Dendritic cell treated with granulocyte-macrophage colony-stimulating factor and Interleukin-4, amounts not matched to agents 40 ng/mL and 50 ng/mL, for 4 days (primary cell): ENCODE measurements around the gene ADAMTS2.
"Not testable (repeated sequence)": the region's sequence is repeated elsewhere in the genome, so short reads cannot be mapped to it uniquely, and the experiment has no call there.

Experiments
- H3K27ac Mint-ChIP-seq: one replicate; pipeline ENCODE4 v1.8.0; 2022; ENCODE audit warnings: mild to moderate bottlenecking, mixed read lengths
- H3K27me3 Mint-ChIP-seq: one replicate; pipeline ENCODE4 v1.8.0; 2022; ENCODE audit warnings: mild to moderate bottlenecking, mixed read lengths
- H3K36me3 Mint-ChIP-seq: one replicate; pipeline ENCODE4 v1.8.0; 2022; ENCODE audit warnings: low read depth, mixed read lengths
- H3K4me1 Mint-ChIP-seq: one replicate; pipeline ENCODE4 v1.8.0; 2022; ENCODE audit warnings: low read depth, mixed read lengths
- H3K4me3 Mint-ChIP-seq: one replicate; pipeline ENCODE4 v1.8.0; 2022; ENCODE audit warnings: mild to moderate bottlenecking, moderate library complexity, mixed read lengths
- H3K9me3 Mint-ChIP-seq: one replicate; pipeline ENCODE4 v1.8.0; 2022; ENCODE audit warnings: mixed read lengths
- intact Hi-C: fragments of 100-400 bp; cut with micrococcal nuclease; formaldehyde crosslinking; loops from one replicate; pipeline ENCODE4 v1.15.0; 2022

ADAMTS2 gene

DNA sequence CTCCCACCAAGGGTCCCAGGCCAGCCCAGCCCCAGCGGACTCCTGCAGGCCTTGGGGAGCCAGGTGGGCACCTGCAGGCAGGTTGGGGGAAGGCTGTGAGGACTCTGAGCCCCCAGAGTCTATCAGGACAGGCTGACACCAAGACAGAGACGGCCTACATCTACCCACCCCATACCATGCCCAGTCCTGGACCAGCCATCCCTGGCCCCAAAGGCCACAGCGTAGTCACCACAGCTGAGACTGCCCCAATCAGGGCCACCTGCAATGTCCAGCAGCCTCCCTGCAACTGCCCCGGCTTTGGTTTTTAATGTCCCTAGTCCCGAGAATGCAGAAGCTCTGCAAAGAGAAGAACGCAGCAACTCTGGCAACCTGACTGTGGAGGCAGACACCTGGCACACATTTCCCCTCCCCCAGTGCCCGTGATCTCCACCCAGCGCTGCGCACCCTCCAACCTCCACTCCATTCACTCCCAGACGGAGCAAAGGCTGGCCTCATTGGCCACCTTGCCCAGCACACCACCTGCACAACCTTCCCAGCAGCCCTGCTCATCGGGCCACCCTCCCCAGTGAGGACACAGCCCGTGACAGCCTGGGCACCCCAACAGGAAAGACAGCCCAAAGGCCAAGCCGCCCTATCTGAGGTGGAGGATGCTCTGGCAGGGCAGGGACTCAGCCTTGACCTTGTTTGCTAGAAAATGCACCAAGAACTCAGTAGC lies 14.9 kb downstream of the ADAMTS2 start:
- H3K9me3 Mint-ChIP-seq = no peaks in the 10 kb centered on the region
- H3K27me3 Mint-ChIP-seq = peaks cover 28% of the 10 kb centered on the region
- H3K4me3 Mint-ChIP-seq = no peak overlapping the region
- no peaks in the 10 kb centered on the region for H3K4me1 Mint-ChIP-seq
- no peaks in the 10 kb centered on the region for H3K36me3 Mint-ChIP-seq
- intact Hi-C loops = no loop called here
- no peak overlapping the region for H3K27ac Mint-ChIP-seq

DNA sequence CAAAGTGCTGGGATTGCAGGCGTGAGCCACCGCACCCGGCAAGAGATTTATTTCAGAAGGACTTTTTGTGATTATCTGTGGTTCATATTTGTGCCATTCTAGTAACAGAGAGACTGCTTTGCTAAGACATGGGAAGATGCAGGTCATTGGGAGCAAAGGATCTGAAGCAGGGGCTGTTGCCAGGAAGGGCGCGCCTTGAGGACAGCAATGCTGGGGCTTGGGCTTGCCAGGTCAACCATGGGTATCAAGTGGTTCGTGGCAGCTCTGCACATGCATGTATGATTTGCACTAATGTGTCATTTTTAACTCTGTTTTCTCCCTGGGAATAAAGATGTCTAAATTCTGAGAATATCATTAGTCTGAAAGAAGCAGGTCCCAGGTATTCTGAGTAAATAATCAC lies 17.0 kb downstream of the ADAMTS2 start:
- Mint-ChIP-seq H3K36me3 (no peaks in the 10 kb centered on the region), H3K4me3 (no peak overlapping the region), H3K27ac (no peak overlapping the region), H3K4me1 (no peaks in the 10 kb centered on the region), H3K27me3 (peaks cover 21% of the 10 kb centered on the region), H3K9me3 (no peaks in the 10 kb centered on the region)
- intact Hi-C loops = no loop called here

DNA sequence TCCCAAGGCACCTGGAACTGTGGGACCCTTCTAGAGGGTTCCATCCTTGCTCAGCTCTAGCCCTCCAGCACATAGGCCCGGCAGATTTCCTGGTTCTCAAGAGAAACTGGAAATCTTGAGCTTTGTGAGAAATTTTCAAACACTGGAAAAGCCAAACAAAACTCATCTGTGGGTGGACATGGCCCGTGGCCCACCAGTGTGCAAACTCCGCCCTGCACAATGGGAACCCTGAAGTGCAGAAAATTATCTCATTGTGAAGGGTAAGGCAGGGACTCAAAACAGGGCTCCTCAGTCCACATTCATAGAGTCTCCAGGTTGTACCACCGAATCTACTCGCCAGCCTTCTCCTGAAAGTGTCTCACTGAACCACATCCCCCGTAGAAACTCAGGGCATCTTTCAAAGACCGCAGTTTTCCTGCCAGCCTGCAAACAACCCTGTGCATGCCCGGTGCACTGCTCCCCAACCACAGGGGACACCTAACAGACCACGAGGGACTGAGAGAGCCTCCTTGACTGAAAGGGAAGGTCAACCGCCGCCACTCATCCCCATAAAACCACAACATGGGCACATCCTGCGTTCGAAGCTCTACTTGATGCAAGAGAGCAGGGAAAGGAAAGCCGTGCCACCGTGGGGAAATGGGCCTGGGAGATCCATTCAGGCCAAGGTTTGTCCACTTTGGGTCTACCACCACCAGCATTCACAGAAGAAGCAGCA lies 18.1 kb downstream of the ADAMTS2 start:
- no peak overlapping the region for H3K27ac Mint-ChIP-seq
- peaks cover 16% of the 10 kb centered on the region for H3K27me3 Mint-ChIP-seq
- no peak overlapping the region for H3K4me3 Mint-ChIP-seq
- H3K36me3 Mint-ChIP-seq = no peaks in the 10 kb centered on the region
- intact Hi-C loops = no loop called here
- no peaks in the 10 kb centered on the region for H3K9me3 Mint-ChIP-seq
- no peaks in the 10 kb centered on the region for H3K4me1 Mint-ChIP-seq

DNA sequence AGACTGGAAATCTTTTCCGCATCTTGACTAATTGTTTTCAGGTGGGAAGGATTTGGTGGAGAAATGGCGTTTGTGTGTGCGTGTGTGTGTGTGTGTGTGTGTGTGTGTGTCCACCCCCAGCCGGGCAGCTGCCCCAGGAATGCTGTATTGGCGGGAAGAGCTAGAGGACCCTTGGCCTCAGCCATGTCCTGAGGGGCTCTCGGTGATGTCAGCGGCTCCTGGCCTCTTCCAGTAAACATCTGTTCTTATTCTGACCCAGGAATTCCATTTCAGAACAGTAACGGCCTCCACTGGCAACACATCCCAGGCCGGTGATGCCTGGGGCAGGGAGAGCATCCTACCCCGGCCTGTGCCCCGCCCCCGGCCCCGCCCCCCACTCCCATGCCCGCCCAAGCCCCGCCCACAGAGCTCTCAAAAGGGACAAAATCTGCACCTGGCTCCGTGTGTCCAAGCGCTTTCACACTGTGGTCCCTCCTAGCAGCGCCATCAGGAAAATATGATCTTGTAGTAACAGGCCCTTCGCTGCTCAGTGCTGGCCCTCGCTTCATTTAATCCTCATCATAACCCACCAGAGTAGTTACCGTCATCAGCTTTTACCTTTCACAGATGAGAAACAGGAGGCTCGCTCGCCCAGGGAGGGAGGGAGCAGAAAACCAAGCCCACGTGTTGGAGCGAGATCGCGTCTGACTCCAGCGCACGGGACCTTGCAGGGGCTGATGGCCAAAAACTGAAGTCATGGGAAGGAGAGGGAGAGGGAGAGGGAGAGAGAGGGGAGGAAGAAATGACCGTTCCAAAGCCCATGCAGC lies 18.9 kb downstream of the ADAMTS2 start:
- Mint-ChIP-seq H3K4me1 (no peaks in the 10 kb centered on the region), H3K36me3 (no peaks in the 10 kb centered on the region), H3K9me3 (no peaks in the 10 kb centered on the region), H3K27ac (no peak overlapping the region), H3K4me3 (no peak overlapping the region), H3K27me3 (peaks cover 17% of the 10 kb centered on the region)
- intact Hi-C loops = no loop called here

DNA sequence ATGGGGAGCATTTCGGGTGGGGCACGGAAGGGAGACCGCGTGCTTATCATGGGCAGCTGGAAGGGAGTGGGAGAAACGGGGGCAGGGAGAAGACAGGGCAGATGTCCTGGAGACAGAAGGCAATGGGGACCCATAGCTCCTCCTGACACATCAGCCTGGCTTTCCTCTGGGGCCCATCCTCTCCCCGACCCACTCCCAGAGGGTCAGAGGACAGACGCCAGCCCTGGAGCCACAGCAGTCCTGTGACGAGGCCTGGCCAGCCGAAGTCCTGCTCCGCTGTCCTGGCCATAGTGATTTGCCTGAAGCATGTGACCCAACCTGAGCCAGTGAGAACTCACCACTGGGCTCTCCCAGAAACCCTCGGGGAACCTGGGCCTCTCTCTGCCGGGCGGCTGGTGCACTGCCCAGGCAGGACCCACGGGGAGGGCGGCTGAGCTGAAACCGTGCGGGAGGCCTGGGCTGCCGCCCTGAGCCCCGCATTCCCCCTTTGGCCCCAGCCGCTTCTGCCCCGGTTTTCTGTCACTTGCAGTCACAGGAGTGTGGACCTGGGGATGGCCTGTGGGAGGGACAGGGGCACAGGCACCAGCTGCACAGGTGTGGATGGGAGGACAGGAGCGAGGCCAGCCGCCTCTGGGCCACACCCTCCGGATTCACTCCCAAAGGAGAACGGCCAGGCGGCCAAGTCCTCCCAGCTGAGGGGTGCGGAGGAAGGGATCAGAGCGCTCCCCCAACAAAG lies 19.8 kb downstream of the ADAMTS2 start:
- intact Hi-C loops = no loop called here
- Mint-ChIP-seq H3K4me3 (no peak overlapping the region), H3K36me3 (no peaks in the 10 kb centered on the region), H3K27ac (no peak overlapping the region), H3K4me1 (no peaks in the 10 kb centered on the region), H3K9me3 (no peaks in the 10 kb centered on the region), H3K27me3 (peaks cover 15% of the 10 kb centered on the region)

DNA sequence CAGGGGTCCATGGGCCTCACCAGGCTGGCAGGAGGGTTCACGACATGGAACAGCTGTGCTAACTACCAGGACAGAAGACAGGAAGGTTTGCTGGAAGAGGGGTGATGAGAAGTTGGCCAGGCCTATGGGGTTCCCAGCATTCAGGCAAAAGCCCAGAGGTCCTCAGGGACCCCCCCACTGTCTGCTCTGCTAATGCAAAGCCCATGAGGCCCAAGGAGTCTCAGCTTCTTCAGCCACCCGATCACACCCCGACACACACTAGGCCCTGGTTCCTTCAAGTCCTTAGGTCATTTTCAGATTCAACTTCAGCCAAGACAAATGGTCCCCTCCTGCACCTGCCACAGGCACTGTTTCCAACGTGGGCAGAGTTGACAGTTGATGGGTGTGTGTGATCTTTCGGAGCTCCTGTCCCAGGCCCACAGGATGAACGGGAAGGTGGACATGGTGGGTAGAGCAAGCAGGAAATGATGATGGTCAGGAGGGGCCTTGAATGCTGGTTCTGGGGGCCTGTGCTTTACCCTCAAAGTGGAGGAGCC lies 20.4 kb downstream of the ADAMTS2 start:
- H3K27me3 Mint-ChIP-seq = peaks cover 15% of the 10 kb centered on the region
- no peak overlapping the region for H3K4me3 Mint-ChIP-seq
- no peaks in the 10 kb centered on the region for H3K36me3 Mint-ChIP-seq
- no peak overlapping the region for H3K27ac Mint-ChIP-seq
- intact Hi-C loops = no loop called here
- no peaks in the 10 kb centered on the region for H3K4me1 Mint-ChIP-seq
- H3K9me3 Mint-ChIP-seq = no peaks in the 10 kb centered on the region

DNA sequence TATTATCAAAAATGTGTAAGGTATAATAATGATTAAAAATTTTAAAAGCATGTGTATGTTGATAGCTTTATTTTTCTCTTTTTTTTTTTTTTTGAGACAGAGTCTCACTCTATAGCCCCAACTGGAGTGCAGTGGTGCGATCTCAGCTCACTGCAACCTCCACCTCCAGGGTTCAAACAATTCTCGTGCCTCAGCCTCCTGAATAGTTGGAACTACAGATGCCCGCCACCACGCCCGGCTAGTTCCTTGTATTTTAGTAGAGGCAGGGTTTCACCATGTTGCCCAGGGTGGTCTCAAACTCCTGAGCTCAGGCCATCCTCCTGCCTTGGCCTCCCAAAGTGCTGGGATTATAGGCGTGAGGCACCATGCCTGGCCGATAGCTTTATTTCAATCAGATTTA lies 20.9 kb downstream of the ADAMTS2 start:
- intact Hi-C loops, H3K27ac Mint-ChIP-seq, H3K9me3 Mint-ChIP-seq, H3K4me3 Mint-ChIP-seq, H3K36me3 Mint-ChIP-seq, H3K4me1 Mint-ChIP-seq: not testable (repeated sequence)
- H3K27me3 Mint-ChIP-seq = peaks cover 15% of the 10 kb centered on the region

DNA sequence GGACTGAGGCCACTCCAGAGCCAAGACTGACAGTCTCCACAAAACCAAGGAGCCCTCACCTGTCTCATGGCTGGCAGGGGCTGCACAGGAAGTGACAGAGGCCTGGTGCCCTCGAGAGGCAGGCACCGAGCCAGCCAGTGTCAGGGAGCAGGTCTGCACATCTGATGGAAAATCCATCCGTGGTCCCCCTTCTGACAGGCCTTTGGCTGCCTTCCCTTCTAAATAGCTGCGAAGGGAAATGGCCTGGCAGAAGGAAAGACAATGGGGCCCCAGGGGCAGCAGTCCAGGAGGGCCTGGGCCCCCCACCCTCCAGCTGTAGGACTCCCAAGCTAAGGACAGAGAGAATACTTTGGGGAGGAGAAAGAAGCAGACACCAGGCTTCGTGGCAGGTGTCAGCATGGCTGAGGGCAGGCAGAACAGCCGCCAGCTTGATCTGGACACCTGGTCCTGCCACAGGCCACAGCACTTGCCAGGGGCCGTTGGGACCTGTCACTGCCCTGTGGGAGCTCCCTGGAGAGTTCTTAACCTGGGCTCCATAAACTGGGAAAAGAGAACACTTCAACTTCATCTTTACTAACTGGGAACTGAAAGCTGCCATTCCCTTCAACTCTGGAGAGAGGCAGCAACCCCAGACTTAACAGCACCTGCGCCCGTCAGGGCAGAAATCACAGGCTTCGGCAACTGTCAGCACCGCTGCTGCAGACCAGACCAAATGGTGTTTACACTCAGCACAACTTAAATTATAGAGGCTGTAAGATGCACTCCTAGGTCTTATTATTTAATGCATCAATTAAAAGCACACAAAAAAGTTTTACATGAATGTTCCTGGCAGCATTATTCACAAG lies 22.0 kb downstream of the ADAMTS2 start:
- Mint-ChIP-seq H3K36me3 (no peaks in the 10 kb centered on the region), H3K27ac (no peak overlapping the region), H3K4me3 (no peak overlapping the region), H3K4me1 (no peaks in the 10 kb centered on the region), H3K9me3 (no peaks in the 10 kb centered on the region), H3K27me3 (peaks cover 12% of the 10 kb centered on the region)
- intact Hi-C loops = no loop called here

DNA sequence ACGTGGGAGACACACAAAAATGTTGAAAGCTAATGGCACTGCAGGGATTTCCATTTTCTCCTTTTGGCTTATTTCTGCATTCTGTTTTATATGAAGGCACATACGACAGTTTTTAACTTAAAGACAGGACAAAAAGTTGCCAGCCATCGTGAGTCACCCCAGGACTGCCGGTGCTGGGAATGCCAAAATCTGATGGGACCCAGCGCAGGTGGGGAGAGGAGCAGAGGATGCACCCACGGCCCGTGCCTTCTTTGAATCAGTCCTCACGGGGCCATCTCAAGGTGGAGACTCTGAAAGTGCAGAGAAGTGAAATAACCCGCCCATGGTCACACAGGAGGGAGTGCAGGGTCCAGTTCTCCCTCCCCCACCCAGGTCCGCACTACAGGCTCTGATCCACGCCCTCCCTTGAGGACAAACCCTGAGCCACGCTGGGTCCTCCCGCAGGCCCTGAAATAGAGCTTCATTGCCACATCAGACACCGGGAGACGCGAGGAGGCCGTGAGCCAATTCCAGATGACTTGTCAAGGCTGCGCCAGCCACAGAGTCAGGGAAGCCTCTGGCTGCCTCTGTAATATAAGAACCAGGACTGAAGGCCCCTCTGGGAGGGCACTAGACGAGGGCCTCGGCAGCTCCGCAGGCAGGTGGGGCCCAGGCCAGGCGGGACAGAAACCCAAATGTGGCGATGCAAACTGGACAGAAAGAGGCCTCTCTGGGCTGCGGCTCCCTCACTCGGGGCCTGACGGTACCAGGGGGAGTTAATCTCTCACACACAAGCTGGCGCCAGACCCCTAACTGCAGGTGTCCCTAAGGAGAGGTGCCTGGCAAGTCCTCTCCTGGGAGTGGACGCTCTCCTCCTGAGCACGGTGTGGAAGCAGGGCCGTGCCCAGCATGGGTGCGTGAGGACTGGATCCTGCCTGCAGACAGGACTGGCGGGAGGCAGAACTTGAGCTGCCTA lies 22.9 kb downstream of the ADAMTS2 start:
- Mint-ChIP-seq H3K4me1 (no peaks in the 10 kb centered on the region), H3K36me3 (no peaks in the 10 kb centered on the region), H3K27ac (no peak overlapping the region), H3K4me3 (no peak overlapping the region), H3K9me3 (no peaks in the 10 kb centered on the region), H3K27me3 (peaks cover 10% of the 10 kb centered on the region)
- intact Hi-C loops = no loop called here

DNA sequence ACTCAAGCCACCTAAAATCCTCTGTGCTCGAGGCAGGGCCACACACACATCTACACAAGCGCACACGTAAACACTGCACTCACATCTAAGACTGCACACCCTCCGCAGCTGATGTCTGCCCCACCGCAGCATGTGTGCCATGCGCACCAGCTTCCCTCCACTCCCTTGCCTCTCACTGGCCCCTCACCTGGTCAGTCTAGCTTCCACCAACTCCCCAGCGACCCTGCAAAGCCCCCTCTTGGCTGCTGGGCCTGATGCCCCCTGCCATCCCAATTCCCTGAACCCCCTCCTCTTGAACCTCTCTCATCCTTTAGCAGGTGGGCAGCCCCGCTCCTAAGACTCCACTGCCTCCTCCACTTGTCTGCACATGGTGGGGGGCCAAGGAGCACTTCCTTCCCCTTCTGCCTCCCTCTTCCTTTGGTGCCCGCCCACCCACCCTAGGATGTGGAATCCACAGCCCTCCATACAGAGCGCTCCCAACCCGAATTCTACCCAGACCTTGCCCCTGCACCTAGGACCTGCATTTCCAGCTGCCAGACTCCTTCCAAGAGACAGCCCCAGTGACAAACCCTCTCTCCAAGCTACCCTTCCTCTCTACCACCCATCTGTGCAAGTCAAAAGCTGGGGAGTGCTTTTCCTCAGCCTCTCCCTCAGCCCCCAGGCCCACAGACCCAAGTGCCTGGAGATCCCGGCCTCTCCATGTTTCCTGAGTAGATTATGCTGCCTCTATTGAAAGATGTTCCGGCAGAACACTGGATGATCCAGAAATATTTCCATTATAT lies 23.9 kb downstream of the ADAMTS2 start:
- H3K27me3 Mint-ChIP-seq = peaks cover 4% of the 10 kb centered on the region
- intact Hi-C loops = no loop called here
- H3K4me3 Mint-ChIP-seq = no peak overlapping the region
- H3K4me1 Mint-ChIP-seq = no peaks in the 10 kb centered on the region
- H3K36me3 Mint-ChIP-seq = no peaks in the 10 kb centered on the region
- H3K9me3 Mint-ChIP-seq = no peaks in the 10 kb centered on the region
- no peak overlapping the region for H3K27ac Mint-ChIP-seq

DNA sequence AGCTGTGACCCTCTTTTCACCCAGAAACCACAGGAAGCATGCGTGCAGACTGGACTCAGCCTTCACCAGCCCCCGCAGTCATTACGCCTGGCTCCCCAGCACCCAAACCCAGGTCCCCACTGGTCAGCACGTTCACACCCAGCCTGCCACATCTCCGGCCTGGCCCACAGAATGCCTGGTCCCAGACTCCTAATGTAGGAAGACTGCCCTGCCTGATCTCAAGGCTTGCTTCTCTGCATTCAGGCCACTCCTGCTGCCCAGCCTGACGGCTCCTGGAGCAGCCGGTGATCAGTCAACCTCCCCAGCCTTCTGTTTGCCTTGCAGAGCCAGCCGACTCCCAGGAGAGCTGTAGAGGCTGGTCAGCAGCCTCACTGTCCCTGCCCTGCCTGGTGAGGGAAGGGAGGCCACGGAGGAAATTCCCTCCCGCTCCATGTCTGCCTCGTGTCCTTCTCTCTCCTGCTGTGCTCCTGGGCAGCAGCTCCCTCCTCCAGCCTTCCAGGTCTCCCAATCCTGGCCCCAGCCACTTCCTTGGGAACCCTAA lies 25.4 kb downstream of the ADAMTS2 start:
- intact Hi-C loops = no loop called here
- Mint-ChIP-seq H3K4me1 (no peaks in the 10 kb centered on the region), H3K27me3 (peaks cover 1% of the 10 kb centered on the region), H3K9me3 (no peaks in the 10 kb centered on the region), H3K27ac (no peak overlapping the region), H3K4me3 (no peak overlapping the region), H3K36me3 (no peaks in the 10 kb centered on the region)
